Esophagus squamous epithelium (tissue), 4 donors: ENCODE data around the gene VMO1.

ENCODE experiments used
- CTCF ChIP-seq, 6 experiments: fragments of 450-650 bp in 4 of 6; fragments of 200-600 bp in 2 of 6; sonication (generic) in 2 of 6; IDR thresholded peaks; one replicate each; pipeline ENCODE4 v1.5.1; 2016 to 2019; ENCODE audit warnings: antibody characterized with exemption in 6 of 6, mild to moderate bottlenecking in 4 of 6, moderate library complexity in 4 of 6
- POLR2A ChIP-seq, 4 donors: fragments of 450-650 bp; IDR thresholded peaks; one replicate each; pipeline ENCODE4 v1.6.1; 2017; ENCODE audit warnings: antibody characterized with exemption in 4 of 4, mild to moderate bottlenecking in 4 of 4, moderate library complexity in 3 of 4

- TF ChIP-seq POLR2A (IDR thresholded peaks at IDR 0.05) (no peak), CTCF (IDR thresholded peaks at IDR 0.05) (no peak)
Observed at GRCh38 chr17:4823373-4824089, 37.4 kb upstream of the VMO1 start.
